SIG-M5 treated with dmso at 0.1 percent for 504 hours (cell line): Measurements from ENCODE around the gene SUN2.

ENCODE experiments used
- DNase-seq: peaks from one replicate; lab custom pipeline; 2025; ENCODE audit not compliant: unreplicated experiment; lab: John Stamatoyannopoulos, UW

Gene SUN2

GRCh38 chr22:38720350-38720749 is 35.4 kb downstream of the SUN2 start:
- no peak for DNase-seq

- DNase-seq, result no peak
These were observed 36.6 kb downstream of the SUN2 start for GRCh38 chr22:38719196-38719595.

GRCh38 chr22:38718414-38718813 is 37.4 kb downstream of the SUN2 start:
- DNase-seq, result no peak

- no peak for DNase-seq
These were observed 38.6 kb downstream of the SUN2 start for GRCh38 chr22:38717244-38717643.

GRCh38 chr22:38716826-38717225 is 39.0 kb downstream of the SUN2 start:
- DNase-seq, result no peak

GRCh38 chr22:38716271-38716670 is 39.5 kb downstream of the SUN2 start:
- no peak for DNase-seq

- DNase-seq, result no peak
These were observed 39.9 kb downstream of the SUN2 start for GRCh38 chr22:38715852-38716251.

GRCh38 chr22:38715176-38715764 is 40.5 kb downstream of the SUN2 start:
- no peak for DNase-seq

- DNase-seq, result no peak
These were observed 41.9 kb downstream of the SUN2 start for GRCh38 chr22:38713921-38714320.

- DNase-seq, result no peak
These were observed 43.2 kb downstream of the SUN2 start for GRCh38 chr22:38712486-38713207.

- no peak for DNase-seq
These were observed 44.9 kb downstream of the SUN2 start for GRCh38 chr22:38710866-38711265.

GRCh38 chr22:38710351-38710750 is 45.4 kb downstream of the SUN2 start:
- no peak for DNase-seq

- no peak for DNase-seq
These were observed 46.5 kb downstream of the SUN2 start for GRCh38 chr22:38709306-38709705.

- no peak for DNase-seq
These were observed 47.8 kb downstream of the SUN2 start for GRCh38 chr22:38707984-38708383.

GRCh38 chr22:38707346-38707745 is 48.5 kb downstream of the SUN2 start:
- DNase-seq, result peak; percentile 31

- DNase-seq, result no peak
These were observed 49.0 kb downstream of the SUN2 start for GRCh38 chr22:38706901-38707195.

- DNase-seq, result no peak
These were observed 49.5 kb downstream of the SUN2 start for GRCh38 chr22:38706101-38706900.

- DNase-seq, result peak; percentile 100
These were observed 50.3 kb downstream of the SUN2 start, which contains the start of gene GTPBP1 for GRCh38 chr22:38705235-38706100. GTPBP1 (plus strand) TSS chr22:38705944; CDS start chr22:38705956, 12 bp downstream.

GRCh38 chr22:38704654-38705234 is 51.1 kb downstream of the SUN2 start:
- no peak for DNase-seq

- peak; percentile 74 for DNase-seq
These were observed 54.8 kb downstream of the SUN2 start, which contains the start of gene JOSD1 for GRCh38 chr22:38700789-38701628. JOSD1 (minus strand) TSS chr22:38700943; CDS start chr22:38699987, 956 bp downstream.
